HepG2 (cell line): Measurements from ENCODE around the gene S100A5. TPM values are rescaled to one million over a fixed set of nuclear protein-coding genes. Genes with fewer than 3 reads are reported as not detected.

ENCODE experiments used
- ATAC-seq: fragments of 200-7000 bp; cut with Tn5 transposase; 3 replicates; pipeline ENCODE4 v1.9.1; 2020; ENCODE audit warnings: mild to moderate bottlenecking, moderate library complexity
- BruUV-seq: library from RNA; stranded (reverse); fragments of 400-500 nt; replicated peaks from 2 replicates; lab custom pipeline; 2021; lab: Mats Ljungman, UMichigan
- CTCF ChIA-PET: fragments of 300-600 bp; formaldehyde crosslinking; extraction: SDS; loops from one replicate; lab custom pipeline; 2021; ENCODE audit warnings: low total read pairs, inconsistent platforms, low intra/inter-chr PET ratio; lab: Yijun Ruan, JAX
- POLR2A ChIA-PET: fragments of 350-600 bp; sonication (Branson Sonifier 250); formaldehyde crosslinking; loops from one replicate; lab custom pipeline; 2020; ENCODE audit warnings: antibody characterized with exemption, inconsistent platforms; lab: Yijun Ruan, JAX
- DNase-seq: peaks from one replicate; pipeline ENCODE4 v3.0.0-alpha.2; 2015; ENCODE audit warnings: low spot score
- FAIRE-seq: peaks from 3 replicates; lab custom pipeline; 2011; peaks lifted over from hg19 to GRCh38; lab: Jason Lieb, UNC
- H2AFZ ChIP-seq: one replicate; pipeline ENCODE4 v1.6.1; 2011; ENCODE audit warnings: low read length, inconsistent platforms
- H3K27ac ChIP-seq: fragments of 300-600 bp; 3 replicates; pipeline ENCODE4 v1.8.0; 2011; ENCODE audit warnings: mixed run types, mild to moderate bottlenecking, mixed read lengths, low read length, inconsistent platforms; ENCODE audit not compliant: insufficient read depth; ENCODE audit errors: extremely low read length
- H3K27me3 ChIP-seq, 2 experiments: fragments of 200-600 bp in 1 of 2; 2 replicates in 1 of 2; 3 replicates in 1 of 2; pipeline versions ENCODE4 v1.6.0 to v1.8.0; 2011; ENCODE audit warnings: low read length in 2 of 2, mild to moderate bottlenecking in 2 of 2, moderate library complexity in 2 of 2, inconsistent platforms in 1 of 2; ENCODE audit not compliant: insufficient read depth in 2 of 2, control insufficient read depth in 1 of 2
- H3K36me3 ChIP-seq, 2 experiments: fragments of 200-600 bp in 1 of 2; replicated peaks in 1 of 2; 2 replicates in 1 of 2; 3 replicates in 1 of 2; pipeline versions ENCODE4 v1.5.1 to v1.8.0; 2011; ENCODE audit warnings: low read length in 2 of 2, inconsistent platforms in 1 of 2; ENCODE audit not compliant: insufficient read depth in 2 of 2, control insufficient read depth in 1 of 2
- H3K4me1 ChIP-seq: 2 replicates; pipeline ENCODE4 v1.5.1; 2012; ENCODE audit warnings: low read length, inconsistent platforms; ENCODE audit not compliant: insufficient read depth
- H3K4me2 ChIP-seq: 2 replicates; pipeline ENCODE4 v1.6.0; 2011; ENCODE audit warnings: low read depth, low read length, inconsistent platforms
- H3K4me3 ChIP-seq, 3 experiments: fragments of 200-600 bp in 1 of 3; sonication (generic), shearing (Covaris generic) in 1 of 3; replicated peaks in 1 of 3; 2 replicates each; pipeline ENCODE4 v1.5.1; 2011 to 2016; ENCODE audit warnings: low read length in 3 of 3, inconsistent platforms in 2 of 3, low read depth in 2 of 3, mild to moderate bottlenecking in 2 of 3, control low read depth in 1 of 3, mixed read lengths in 1 of 3; ENCODE audit not compliant: insufficient read depth in 1 of 3
- H3K79me2 ChIP-seq: one replicate; pipeline ENCODE4 v1.6.1; 2011; ENCODE audit warnings: low read length, inconsistent platforms; ENCODE audit not compliant: insufficient read depth
- H3K9ac ChIP-seq: 2 replicates; pipeline ENCODE4 v1.6.0; 2011; ENCODE audit warnings: mild to moderate bottlenecking, low read depth, low read length, inconsistent platforms; ENCODE audit not compliant: insufficient read depth
- H3K9me3 ChIP-seq: 2 replicates; pipeline ENCODE4 v1.5.1; 2012; ENCODE audit warnings: mild to moderate bottlenecking, low read length
- H4K20me1 ChIP-seq: 2 replicates; pipeline ENCODE4 v1.6.0; 2011; ENCODE audit warnings: inconsistent platforms, mild to moderate bottlenecking, low read length, moderate library complexity; ENCODE audit not compliant: insufficient read depth
- HNF4A ChIP-seq: sonication (generic); formaldehyde crosslinking; IDR thresholded peaks from 2 replicates; pipeline ENCODE4 v1.4.0; 2020; ENCODE audit warnings: missing genetic modification reagents
- KDM1A ChIP-seq: IDR thresholded peaks from 2 replicates; pipeline ENCODE4 v1.6.1; 2016; ENCODE audit warnings: missing compliant biosample characterization
- MIXL1 ChIP-seq: IDR thresholded peaks from 2 replicates; pipeline ENCODE4 v1.6.1; 2016
- MXD3 ChIP-seq: IDR thresholded peaks from 2 replicates; pipeline ENCODE4 v1.6.1; 2016; ENCODE audit warnings: mild to moderate bottlenecking, missing biosample characterization, missing genetic modification reagents
- PBX2 ChIP-seq: IDR thresholded peaks from 2 replicates; pipeline ENCODE4 v1.6.1; 2016; ENCODE audit warnings: control low read depth
- ZNF629 ChIP-seq: sonication (generic); formaldehyde crosslinking; conservative IDR thresholded peaks from 2 replicates; pipeline ENCODE4 v1.5.0; 2020; ENCODE audit warnings: missing genetic modification reagents
- ZSCAN12 ChIP-seq: sonication (generic); formaldehyde crosslinking; IDR thresholded peaks from 2 replicates; pipeline ENCODE4 v1.9.0; 2021; ENCODE audit warnings: mild to moderate bottlenecking, missing genetic modification reagents
- WGBS: methylation state at CpG from one replicate; pipeline ENCODE4 v1.1.6; 2017; ENCODE audit warnings: low lambda C conversion rate; 5-methylcytosine and 5-hydroxymethylcytosine counted together
- in situ Hi-C: cut with HindIII; loops from 2 replicates; pipeline ENCODE4 v1.10.0; 2017; ENCODE audit warnings: low pct_unique_long_range_greater_than_20kb; ENCODE audit not compliant: extremely low pct_ligation_motif_present
- intact Hi-C: fragments of 100-400 bp; cut with micrococcal nuclease; formaldehyde crosslinking; loops from one replicate; pipeline ENCODE4 v1.10.0; 2022; ENCODE audit not compliant: unreplicated experiment
- polyA plus RNA-seq, 8 experiments: library from polyadenylated mRNA; depleted of rRNA in 3 of 8; stranded (reverse) in 7 of 8; unstranded in 1 of 8; fragments of >200 nt; fragmentation: Illumina TruSeq in 4 of 8; extraction: Trizol in 4 of 8; gene quantifications; 2 replicates each; pipeline versions ENCODE4 v1.2.1 to v1.2.3, GENCODE V29; 2011 to 2016; ENCODE audit warnings: low read depth in 4 of 8, missing spikeins in 1 of 8, mixed read lengths in 1 of 8; ENCODE audit not compliant: insufficient read depth in 1 of 8
- total RNA-seq, 5 experiments: library from RNA; depleted of rRNA; stranded (reverse); fragments of >200 nt; fragmentation: Illumina TruSeq; extraction: Trizol; gene quantifications; 2 replicates each; pipeline ENCODE4 v1.2.3, GENCODE V29; 2016; ENCODE audit warnings: low read depth in 1 of 5

S100A5 gene
- total and polyA plus RNA-seq, 2 of the 13 experiments (the other 11 are each of a cell fraction or from before 2014, with no cell fraction given): not detected

DNA sequence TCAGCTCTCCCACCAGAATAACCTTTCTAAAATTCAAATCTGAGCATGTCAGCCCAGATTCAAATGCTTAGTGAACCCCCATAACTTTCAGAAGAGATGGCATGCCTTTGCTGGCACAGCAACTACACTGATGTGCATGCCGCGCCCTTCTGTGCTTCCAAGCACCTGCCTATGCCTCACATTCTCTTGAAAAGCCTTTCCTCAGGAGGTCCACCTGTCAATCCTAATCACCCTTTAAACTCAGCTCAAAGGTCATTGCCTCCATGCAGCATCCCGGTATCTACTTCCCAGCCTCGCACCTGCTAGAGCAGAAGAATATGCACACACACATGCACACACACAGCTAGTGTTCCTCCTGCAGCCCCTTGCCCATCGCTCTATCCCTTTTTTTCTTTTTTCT, 30.1 kb upstream of the S100A5 start:
- no peak for DNase-seq
- no peak overlapping the region for H3K27ac ChIP-seq
- no peak for ATAC-seq
- H3K4me1 ChIP-seq: peaks cover 54% of the 10 kb centered on the region
- no peak overlapping the region for H3K9ac ChIP-seq
- ChIA-PET CTCF (no interaction called here), POLR2A (interaction anchor here (0.8 to 1.0 kb wide), 2 partner anchors 42 to 58 kb away, joined by 3 read pairs; partner anchors contain the start of genes S100A1 and S100A16)
- H3K4me3 ChIP-seq: no peak overlapping the region
- no peak for TF ChIP-seq ZSCAN12
- TF ChIP-seq KDM1A (CRISPR knock-in tag): no peak
- TF ChIP-seq MIXL1 (CRISPR knock-in tag): 0 out of 2 replicates have a peak, but pooled peaks have one; percentile 19
- 0 out of 2 replicates have a peak, but pooled peaks have one; percentile 25 for TF ChIP-seq PBX2 (CRISPR knock-in tag)
- peak; percentile 43 for TF ChIP-seq HNF4A (CRISPR knock-in tag)
- no peaks in the 10 kb centered on the region for H3K27me3 ChIP-seq
- 41% methylated on average over 5 of the region's 5 CpGs for WGBS
- FAIRE-seq: no peak
- H2AFZ ChIP-seq: no peak overlapping the region
- intact Hi-C loops: no loop called here
- no peaks in the 10 kb centered on the region for H4K20me1 ChIP-seq
- no peaks in the 10 kb centered on the region for H3K9me3 ChIP-seq
- H3K36me3 ChIP-seq: no peaks in the 10 kb centered on the region
- no peak overlapping the region for H3K4me2 ChIP-seq
- BruUV-seq: no TSS peak
- in situ Hi-C loops: loop anchor here (5.0 kb wide), 1 partner anchor 56 kb away; the partner anchor contains the start of genes S100A1 and S100A13
- H3K79me2 ChIP-seq: no peaks in the 10 kb centered on the region

GRCh38 chr1:153569465-153569864, 28.7 kb upstream of the S100A5 start:
- Histone ChIP-seq H3K27ac (no peak overlapping the region), H3K4me2 (no peak overlapping the region), H3K9me3 (no peaks in the 10 kb centered on the region), H3K27me3 (no peaks in the 10 kb centered on the region), H3K79me2 (no peaks in the 10 kb centered on the region), H4K20me1 (no peaks in the 10 kb centered on the region), H3K36me3 (no peaks in the 10 kb centered on the region), H2AFZ (no peak overlapping the region), H3K9ac (no peak overlapping the region), H3K4me1 (peaks cover 61% of the 10 kb centered on the region), H3K4me3 (no peak overlapping the region)
- ATAC-seq (no peak), FAIRE-seq (no peak), DNase-seq (no peak)
- in situ Hi-C loops (loop anchor here (5.0 kb wide), 2 partner anchors 37 to 62 kb away; no protein-coding TSS in a partner anchor), intact Hi-C loops (no loop called here)
- CTCF ChIA-PET: interaction anchor here (2.9 to 3.5 kb wide), 2 partner anchors 36 to 58 kb away, joined by 42 to 63 read pairs; no protein-coding TSS in a partner anchor
- no TSS peak for BruUV-seq
- POLR2A ChIA-PET: interaction anchor here (1.1 kb wide), 1 partner anchor 40 kb away, joined by 3 read pairs; no protein-coding TSS in a partner anchor
- 71% methylated on average over 8 of the region's 8 CpGs for WGBS
- no peak for TF ChIP-seq MXD3
- TF ChIP-seq ZNF629 (CRISPR knock-in tag): peak; percentile 60
